COR-L47 (cell line): ENCODE measurements around the gene OTUD3.
"Not testable (repeated sequence)": the region's sequence is repeated elsewhere in the genome, so short reads cannot be mapped to it uniquely, and the experiment has no call there.

Experiments used
- DNase-seq: peaks from one replicate; lab custom pipeline; 2025; lab: John Stamatoyannopoulos, UW

OTUD3 gene

DNA sequence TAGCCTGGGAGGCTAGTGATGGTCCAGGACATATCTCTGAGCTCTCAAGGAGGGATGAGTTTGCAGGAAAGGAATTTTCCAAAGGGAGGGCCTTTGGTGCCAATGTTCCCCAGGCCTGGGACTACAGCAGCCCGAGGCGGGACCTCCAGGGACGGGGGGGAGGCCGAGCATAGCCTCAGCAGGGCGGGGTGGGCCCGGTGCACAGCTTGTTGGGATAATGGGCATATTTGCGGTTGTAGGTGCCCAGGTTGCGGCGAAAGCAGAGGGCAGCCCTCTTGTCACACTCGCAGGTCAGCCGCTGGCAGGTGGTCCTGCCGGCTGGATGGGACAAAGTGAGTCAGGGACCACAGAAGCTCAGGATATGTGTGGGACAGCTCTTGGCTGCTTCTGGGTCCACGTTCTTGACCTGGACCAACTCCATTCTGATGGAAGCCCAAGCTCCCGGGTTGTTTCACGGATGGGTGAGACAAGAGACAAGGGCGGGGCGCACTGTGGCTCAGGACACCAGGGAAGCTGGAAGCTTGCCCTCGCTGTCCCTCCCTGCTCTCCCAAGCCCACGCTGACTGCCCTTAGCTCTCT, 38.0 kb downstream of the OTUD3 start:
- DNase-seq: no peak

DNA sequence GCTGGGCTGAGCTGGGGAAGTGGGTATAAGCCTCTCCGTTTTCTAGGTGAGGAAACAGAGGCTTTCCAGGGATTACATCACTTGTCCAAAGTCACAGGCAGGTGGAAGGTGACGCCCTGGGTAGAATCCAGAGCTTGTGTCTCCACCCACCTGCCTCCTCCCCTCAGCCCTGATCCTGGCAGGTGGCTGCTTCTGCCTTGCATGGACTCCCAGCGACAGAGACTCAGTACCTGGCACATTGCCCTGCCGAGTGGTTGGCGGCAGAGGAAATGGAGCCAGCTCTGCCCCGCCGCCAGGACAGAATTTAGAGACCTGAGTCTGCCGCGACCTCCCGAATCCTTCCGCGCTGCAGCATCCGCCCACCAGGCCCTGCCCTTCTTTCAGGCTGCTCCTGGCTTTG, 39.1 kb downstream of the OTUD3 start:
- DNase-seq: peak; percentile 64

DNA sequence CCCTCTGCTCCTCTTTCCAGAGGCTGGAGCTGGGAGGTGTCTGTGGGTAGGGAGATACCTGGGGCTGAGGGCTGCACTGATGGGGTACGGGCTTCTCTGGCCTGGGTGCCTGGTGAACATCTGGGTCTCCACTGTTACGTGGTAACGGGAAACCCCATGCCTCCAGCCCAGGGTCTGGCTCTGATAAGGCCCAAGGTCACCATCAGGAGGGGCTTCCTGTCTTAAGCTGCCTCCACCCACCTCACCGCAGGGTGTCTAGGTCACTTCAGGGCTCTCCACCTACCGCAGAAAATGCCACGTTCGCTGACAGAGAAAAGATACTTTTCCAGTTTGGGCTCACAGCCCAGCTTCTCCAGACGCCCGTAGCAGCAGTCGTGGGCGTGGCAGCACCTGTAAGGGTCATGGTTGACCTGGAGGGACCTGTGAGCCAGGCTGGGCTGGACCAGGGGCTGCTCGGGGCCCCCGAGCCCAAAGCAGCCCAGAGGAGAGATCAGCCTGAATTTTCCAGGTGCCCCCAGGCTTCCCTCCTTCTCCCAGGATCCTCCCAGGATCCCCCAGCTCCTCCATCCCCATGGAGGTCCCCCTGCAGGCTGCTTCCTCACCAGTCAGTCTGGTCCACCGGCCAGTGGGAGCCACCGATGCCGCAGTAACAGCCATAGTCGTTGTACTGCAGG, 40.0 kb downstream of the OTUD3 start:
- DNase-seq: no peak

DNA sequence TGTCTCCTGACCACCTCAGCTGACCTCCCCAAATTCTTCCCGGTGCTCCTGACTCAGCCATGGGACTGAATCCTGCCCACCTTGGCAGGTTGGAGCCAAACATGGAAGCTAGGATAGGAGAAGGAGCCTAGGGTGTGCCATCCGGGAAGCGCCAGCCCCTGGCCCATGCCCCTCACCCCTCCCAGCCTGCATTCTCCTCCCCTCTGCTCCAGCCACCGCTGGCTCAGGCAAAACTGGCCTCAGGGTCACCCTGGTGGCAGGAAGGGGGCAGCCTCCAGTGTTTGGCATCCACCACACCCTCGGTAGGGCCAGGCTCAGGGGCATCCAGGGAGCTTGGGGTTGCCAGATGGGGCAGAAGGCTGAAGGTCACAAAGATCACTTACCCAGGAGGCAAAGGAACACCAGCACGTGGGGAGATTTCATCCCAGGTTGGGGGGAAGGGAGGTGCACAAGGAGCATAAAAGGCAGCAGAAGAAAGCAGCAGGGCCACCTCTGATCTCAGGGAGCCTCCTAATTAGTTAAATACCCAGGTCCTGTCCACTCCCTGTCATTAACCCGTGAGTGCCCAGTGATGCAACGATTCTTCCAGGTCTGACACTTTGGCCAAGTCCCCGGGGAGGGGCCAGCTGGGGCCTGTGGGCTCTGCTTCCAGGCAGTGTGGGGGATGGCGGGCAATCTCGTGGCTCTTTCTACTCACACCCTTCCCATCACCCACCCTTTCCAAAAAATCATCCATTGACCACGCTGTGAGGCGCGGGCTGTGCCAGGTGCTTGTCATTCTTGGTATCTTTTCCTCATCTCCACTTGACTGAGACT, 41.1 kb downstream of the OTUD3 start, which contains the start of gene PLA2G2E:
PLA2G2E (minus strand) TSS at position 481 of the 816 bp plus-strand sequence; CDS start at position 423, 58 bp downstream.
- DNase-seq: no peak

DNA sequence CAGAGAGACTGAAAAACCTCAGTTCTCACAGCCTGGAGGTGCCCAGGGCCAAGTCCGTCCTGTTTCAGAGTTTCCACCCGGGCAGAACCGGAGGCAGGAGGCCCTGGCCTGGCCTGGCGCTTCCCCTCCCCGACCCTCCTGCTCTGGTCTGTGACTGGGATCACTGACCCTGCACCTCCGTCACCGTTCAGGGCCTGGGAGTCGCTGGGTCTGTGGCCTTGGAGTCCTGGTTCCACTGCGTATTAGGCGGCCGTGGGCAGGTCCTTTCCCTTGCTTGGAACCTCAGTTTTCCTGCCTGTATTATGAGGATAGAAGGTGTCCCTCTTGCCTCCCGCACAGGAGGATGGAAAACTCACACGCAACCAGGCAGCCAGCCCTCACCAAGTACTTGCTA, 41.8 kb downstream of the OTUD3 start:
- no peak for DNase-seq

DNA sequence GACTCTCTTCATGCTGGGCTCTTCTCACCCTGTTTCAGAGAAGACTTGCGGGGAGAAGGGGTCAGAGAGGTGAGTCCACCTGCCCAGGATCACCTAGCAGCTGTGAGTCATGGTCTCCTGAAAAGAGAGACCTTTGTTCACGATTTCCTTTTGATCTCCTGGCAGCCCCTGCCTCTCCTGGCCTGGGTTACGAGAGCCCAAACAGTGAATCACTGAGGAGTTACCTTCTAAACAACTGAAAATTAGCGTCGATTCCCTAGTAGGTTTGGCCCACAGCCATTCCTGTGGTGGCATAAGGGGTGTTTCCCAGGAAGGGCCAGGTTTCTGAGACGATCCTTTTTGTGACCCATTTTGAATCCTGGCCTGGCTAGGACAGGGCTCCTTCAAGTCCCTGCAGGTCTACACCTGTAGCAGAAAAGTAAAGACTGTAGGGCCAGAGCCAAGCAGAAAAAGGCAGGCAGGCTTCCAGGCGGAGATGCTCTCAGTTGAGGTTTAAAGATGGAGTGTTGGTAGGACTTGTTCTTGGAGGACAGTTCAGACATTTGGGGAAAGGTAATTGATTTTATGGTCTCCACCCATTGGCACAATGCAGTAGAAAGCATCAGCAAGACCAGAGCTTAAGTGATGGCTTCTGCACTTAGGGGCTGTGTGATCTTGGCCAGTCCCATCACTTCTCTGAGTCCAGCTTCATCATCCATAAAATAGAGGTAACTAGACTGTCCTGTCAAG, 43.3 kb downstream of the OTUD3 start:
- no peak for DNase-seq

DNA sequence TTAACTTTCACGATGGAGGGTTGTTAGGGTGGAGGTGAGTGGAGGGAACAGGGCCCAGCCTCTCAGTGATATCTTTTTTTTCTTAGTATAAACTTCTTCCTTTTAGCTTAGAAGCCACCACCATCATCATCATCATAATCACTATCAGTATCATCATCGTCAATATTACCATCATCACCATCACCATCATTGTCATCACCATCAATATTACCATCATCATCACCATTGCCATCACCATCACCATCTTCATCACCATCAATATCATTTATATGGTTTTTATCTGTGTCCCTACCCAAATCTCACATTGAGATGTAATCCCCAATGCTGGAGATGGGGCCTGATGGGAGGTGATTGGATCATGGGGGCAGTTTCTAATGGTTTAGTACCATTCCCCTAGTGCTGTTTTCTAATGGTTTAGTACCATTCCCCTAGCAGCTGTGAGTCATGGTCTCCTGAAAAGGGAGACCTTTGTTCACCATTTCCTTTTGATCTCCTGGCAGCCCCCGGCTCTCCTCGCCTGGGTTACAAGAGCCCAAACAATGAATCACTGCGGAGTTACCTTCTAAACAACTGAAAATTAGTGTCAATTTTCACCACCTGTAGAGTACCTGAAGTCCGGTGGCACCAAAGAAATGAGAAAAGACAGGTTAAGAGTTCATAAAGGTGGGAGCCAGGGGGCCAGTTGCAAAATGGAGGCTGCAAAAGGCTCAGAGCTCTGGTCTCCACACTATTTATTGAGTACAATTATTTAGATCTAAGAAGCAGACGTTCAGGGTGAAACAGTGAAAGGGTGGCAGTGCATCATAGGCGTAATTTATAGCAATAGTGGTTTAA, 44.3 kb downstream of the OTUD3 start:
- no peak for DNase-seq

DNA sequence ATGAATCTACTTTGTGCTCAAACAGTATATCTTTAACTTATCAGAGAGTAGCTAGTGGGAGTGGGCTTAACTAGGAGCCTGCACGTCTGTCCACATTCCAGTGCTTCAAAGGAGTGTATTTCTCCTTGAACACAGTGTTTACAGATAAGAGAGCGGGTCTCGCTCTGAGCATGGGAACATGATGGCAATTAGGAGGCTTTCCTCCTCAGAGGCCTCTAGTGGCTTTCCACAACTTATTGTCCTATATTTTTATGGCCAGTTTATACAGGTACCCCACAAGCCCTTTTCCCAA, 44.9 kb downstream of the OTUD3 start:
- not testable (repeated sequence) for DNase-seq

DNA sequence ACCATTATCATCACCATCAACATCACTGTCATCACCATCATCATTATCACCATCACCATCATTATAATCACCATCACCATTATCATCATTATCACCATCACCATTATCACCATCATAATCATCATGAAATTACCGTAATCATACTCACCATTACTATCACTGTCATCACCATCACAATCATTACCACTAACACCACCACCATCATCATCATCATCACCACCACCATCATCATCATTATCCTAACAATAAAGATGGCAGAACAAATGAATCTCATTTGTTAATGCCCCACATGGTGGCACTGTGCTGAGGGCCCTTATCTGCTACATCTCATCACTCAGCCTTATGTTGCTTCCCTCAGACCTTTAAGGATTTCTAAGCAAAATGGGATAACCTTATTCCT, 50.7 kb downstream of the OTUD3 start:
- DNase-seq: no peak

DNA sequence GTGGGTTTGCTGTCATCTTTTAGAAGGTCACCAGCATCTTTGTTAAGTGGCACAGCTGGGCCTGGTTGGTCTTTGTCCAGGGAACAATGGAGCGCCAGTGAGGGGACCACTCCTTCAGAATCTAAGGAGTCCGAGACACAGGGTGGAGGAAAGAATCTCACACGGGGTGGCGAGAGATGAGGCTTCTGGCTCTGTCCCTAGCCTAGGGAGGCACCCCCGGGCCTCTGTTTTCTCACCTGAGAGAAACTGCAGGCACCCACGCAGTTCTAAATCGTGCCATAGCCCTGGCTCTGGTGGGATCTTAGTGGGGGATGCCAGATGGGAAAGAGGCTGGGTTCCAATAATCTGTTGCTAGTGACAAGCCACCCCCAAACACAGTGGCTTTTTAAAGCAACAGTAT, 52.1 kb downstream of the OTUD3 start:
- no peak for DNase-seq

DNA sequence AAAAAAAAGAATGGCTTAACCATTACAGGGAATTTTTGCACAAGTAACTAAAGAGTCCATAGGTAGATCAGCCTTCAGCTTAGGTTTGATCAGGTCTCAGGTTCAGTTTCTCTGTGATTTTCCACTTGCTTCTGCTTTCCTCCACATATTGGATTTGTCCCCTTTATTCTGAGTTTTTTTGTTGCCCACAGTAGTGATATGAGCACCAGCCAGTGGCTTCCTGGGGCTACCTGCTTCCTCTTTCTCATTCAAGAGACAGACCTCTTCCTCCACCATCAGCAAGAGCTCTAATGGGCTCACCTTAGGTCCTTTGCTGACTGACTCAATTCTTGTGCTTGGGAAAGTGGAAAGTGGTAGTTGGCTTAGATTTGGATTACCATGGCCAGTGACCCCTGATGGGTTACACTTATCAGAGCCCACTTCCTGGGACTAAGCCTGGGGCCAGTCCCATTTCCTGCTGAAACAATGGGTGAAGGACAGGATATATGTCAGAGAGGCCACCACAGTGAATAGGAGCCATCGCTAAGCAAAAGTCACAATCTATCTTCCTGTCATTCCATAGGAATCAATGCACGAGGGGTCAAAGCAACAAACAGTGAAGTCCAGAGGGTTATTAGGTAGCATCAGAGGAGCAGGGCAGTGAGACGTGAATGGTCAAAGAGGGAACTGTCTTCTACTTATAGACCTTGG, 54.0 kb downstream of the OTUD3 start:
- no peak for DNase-seq

DNA sequence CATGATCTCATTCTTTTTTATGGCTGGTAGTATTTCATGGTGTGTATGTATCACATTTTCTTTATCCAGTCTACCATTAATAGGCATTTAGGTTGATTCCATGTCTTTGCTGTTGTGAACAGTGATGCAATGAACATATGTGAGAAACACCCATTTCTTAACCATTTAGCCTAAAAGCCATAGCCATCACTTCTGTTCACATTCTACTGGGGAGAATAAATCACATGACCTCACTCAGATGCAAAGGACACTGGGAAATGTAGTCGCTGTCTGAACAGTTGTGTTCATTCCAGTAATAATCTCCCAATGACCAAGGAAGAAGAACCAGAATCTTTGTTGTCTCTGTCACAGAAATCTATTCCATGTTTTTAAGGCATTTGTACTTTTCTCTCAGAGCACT, 56.3 kb downstream of the OTUD3 start:
- no peak for DNase-seq

DNA sequence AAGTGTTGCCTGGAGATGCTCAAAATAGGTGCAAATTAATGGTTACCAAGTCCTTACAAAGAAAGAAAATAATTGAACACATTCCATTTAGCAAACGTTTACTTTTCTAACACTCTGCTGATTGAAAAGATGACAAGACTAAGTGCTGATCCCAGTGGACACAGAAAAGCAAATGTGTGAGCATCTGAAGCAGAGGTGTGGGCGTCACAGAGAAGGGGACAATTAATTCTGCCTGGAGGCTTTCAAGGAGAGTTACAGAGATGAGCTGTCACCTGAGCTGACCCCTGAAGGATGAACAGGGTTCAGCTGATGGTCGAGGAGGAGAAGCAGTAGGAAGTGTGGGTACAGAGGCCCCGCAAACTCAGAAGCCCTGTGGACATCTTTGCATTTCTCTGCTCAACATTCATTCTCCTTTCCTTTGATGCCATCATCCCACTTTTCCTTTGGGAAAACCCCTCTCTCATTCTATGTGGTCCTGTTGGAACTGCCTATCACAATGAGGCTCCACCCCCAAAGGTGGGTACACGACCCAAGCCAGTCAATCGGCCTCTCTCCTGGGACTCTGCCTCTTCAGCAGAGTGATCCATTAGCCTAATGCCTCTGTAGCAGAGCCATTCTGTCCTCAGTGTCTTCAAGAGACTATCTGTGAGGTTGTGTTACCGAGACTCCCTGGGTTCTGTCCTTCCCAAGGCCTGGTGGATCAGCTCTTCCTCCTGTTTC, 58.5 kb downstream of the OTUD3 start:
- DNase-seq: no peak

DNA sequence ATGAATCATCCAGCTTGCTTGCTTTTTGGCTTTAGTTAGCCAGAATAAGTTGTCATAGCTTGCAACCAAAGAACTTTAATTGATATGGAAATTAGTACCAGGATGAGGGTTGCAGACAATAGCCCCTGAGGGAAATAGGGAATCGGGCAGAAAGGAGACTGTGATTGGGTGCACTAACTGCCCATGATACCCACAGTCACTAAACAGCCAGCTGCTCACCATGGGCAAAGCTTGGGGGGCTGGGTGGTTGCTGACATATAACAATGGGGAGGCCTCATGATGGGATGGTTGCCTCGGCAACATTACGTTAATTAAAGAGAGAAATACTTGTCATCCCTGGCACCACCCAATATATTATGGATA, 59.0 kb downstream of the OTUD3 start:
- no peak for DNase-seq

DNA sequence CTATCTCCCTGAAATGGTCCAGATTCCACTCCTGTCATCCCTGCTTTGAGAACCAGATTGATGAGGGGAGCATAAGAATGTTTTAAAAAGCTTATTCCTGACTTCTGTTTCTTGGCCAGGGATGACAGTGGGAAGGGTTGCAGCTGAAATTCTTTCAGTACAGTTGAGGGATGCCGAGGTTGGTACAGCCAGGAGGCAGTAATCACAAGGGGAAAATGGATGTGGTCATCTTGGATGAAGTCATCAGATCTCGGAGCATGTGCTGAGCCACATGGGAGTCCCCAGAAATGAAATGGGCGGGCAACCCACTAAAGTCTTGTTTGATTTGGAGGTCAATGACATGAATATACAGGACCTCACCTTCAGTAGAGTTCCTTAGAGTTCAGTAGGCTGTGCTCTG, 59.9 kb downstream of the OTUD3 start:
- DNase-seq: no peak

DNA sequence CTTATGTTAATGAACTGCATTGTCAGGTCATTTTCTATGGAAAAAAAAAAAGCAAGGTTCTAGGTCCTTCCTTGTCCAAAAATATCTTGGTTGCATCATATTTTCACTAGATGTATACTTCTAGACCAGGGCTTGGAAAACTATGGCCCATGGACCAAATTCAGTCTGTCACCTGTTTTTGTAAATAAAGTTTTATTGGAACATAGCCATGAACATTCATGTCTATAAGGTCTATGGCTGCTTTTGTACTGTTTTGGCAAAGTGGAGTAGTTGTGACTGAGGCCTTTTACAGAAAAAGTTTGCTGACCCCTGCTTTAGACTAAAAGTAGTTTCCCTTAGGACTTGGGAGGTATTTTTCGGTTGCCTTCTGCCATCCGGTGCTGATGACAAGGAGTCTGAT, 60.5 kb downstream of the OTUD3 start:
- no peak for DNase-seq

DNA sequence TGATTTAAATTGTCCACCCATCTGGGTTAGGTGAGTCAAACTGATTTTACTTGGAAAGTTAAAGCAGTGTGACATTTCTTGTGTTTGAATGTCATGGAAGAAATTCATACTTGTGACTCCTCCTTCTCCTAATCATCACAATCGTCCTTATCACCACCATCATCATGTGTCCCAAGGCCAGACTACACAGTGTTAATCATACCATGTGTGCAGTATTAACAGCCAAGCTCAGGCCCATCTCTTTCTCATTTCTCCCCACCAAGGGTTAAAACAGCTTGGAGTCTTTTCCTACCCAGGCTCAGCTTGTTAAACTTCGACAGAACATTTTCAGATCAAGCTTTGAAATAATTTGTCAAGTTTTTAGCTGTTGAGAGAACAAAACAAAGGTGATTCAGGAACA, 63.7 kb downstream of the OTUD3 start:
- no peak for DNase-seq

DNA sequence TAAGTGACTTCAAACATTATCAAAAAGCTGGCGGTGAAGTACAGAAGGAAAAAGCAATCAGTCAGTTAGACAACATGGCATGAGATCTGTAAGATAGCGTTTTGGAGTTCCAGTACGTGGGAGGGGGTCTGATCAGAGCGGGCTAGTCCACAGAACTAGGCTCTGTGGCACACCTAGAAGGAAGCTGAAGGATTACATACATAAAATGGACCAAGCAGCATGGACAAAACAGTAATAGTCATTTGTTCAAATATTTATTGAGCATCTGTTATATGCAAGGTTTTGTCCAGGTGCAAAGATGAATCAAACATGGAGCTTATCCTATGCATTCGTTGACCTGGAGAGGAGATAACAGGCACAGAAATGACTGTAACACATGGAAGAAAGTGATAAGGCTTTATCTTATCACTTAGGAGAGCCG, 64.1 kb downstream of the OTUD3 start:
- DNase-seq: no peak

DNA sequence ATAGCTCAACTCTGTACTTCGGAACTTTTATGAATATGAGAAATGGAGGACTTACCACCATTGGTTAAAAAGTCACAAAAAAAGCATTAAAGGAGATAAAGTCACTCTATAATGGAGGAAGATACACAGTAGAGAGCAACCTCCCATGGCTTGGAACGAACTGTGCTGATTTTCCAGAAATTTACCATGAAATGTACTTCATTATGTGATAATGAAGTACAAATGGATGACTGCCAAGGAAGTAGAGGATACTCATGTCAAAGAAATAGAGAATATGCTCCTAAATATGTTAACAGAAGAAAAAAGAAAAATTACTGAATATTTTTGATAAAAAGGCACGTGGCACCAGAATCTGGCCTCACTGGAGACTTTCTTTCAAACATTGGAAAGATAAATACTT, 64.8 kb downstream of the OTUD3 start:
- no peak for DNase-seq

DNA sequence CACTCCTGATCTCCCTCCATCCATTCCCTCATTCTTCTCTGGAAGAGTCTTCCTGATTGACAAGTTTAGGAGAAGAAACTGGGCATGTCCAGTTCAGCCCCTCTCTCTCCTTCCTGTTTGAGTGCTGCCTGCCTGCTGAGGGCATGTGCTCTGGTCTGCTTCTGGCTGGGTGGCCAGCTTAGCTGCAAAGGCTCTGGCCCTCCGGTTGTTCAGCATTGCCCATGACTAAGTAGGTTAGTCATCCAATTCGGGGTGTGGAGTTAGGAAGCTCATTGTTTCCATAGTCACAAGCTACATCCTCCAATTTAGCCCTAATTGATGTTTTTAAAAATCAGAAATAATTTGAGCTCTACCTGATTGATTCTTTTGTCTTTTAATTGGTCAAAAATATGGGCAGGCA, 66.8 kb downstream of the OTUD3 start:
- no peak for DNase-seq

DNA sequence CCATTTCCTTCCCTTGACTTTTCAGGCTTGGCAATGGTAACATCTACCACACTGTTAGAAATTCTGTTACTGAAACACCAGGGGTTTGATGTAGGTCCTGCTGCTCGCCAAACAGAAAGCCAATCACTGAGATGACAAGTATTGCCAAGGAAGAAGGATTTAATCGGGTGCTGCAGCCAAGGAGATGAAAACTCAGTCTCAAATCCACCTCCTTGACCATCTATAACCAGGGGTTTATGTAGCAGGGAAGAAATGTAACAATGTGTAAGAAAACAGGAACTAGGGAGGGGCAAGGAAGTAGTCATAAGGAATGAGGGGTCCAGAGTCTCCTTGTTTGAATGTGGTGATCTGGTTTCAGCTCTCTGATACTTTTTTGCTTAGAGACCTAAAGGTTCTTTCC, 71.9 kb downstream of the OTUD3 start:
- DNase-seq: no peak
